HG03457 (cell line): ENCODE measurements around the gene TRERF1.

Source experiments
- ATAC-seq: cut with Tn5 transposase; IDR thresholded peaks from one replicate; pipeline ENCODE4 v1.9.1; 2021; ENCODE audit warnings: moderate number of reproducible peaks; ENCODE audit not compliant: unreplicated experiment

Gene TRERF1

GRCh38 chr6:42370323-42370985, 81.3 kb downstream of the TRERF1 start:
- ATAC-seq: no peak

- ATAC-seq: no peak
These were observed 82.2 kb downstream of the TRERF1 start for GRCh38 chr6:42369568-42369967.

- no peak for ATAC-seq
These were observed 83.5 kb downstream of the TRERF1 start for GRCh38 chr6:42368181-42368580.

- no peak for ATAC-seq
These were observed 84.2 kb downstream of the TRERF1 start for GRCh38 chr6:42367353-42368011.

- no peak for ATAC-seq
These were observed 84.8 kb downstream of the TRERF1 start for GRCh38 chr6:42366999-42367352.

- ATAC-seq: no peak
These were observed 85.6 kb downstream of the TRERF1 start for GRCh38 chr6:42366011-42366705.

GRCh38 chr6:42365021-42365420, 86.7 kb downstream of the TRERF1 start:
- no peak for ATAC-seq

GRCh38 chr6:42363926-42364849, 87.5 kb downstream of the TRERF1 start:
- no peak for ATAC-seq

GRCh38 chr6:42361036-42361435, 90.7 kb downstream of the TRERF1 start:
- no peak for ATAC-seq

GRCh38 chr6:42359021-42359420, 92.7 kb downstream of the TRERF1 start:
- no peak for ATAC-seq

GRCh38 chr6:42355416-42355815, 96.3 kb downstream of the TRERF1 start:
- ATAC-seq: no peak

GRCh38 chr6:42354702-42355101, 97.0 kb downstream of the TRERF1 start:
- no peak for ATAC-seq

GRCh38 chr6:42352856-42353564, 98.7 kb downstream of the TRERF1 start:
- no peak for ATAC-seq

- ATAC-seq: no peak
These were observed 100.8 kb downstream of the TRERF1 start for GRCh38 chr6:42350911-42351310.

- ATAC-seq: no peak
These were observed 101.8 kb downstream of the TRERF1 start for GRCh38 chr6:42349753-42350511.

GRCh38 chr6:42347456-42347855, 104.3 kb downstream of the TRERF1 start:
- ATAC-seq: no peak

GRCh38 chr6:42345696-42346416, 105.9 kb downstream of the TRERF1 start:
- ATAC-seq: no peak

GRCh38 chr6:42344756-42345155, 107.0 kb downstream of the TRERF1 start:
- ATAC-seq: no peak
